Posterior vena cava (tissue), 2 donors: Measurements from ENCODE around the gene DHH. TPM values are rescaled to one million over a fixed set of nuclear protein-coding genes. Genes with fewer than 3 reads are reported as not detected.

ENCODE experiments used
- DNase-seq: peaks from one replicate; pipeline ENCODE4 v3.0.0-alpha.2; 2020; ENCODE audit warnings: low spot score
- intact Hi-C, 2 donors: fragments of 100-400 bp; cut with DNase I; formaldehyde crosslinking; loops; one replicate each; pipeline versions ENCODE4 v1.14.1 to v1.14.2; 2022 to 2023
- total RNA-seq, 2 donors: library from RNA; stranded (reverse); fragmentation: NEBNext Ultra II Directional; extraction: Animal tissue kit (Norgen Biotek cat#: 25700); gene quantifications; one replicate each; pipeline ENCODE4 v1.2.1, GENCODE V29; 2021
- donor health status: DM: yes; HTN: yes; CAD: no.
- donor health status: DM: yes; HTN: yes; CAD: no.

The DHH gene
- total RNA-seq, 2 donors from 2014 or later: 0.93 to 2.7 TPM

GRCh38 chr12:49057888-49058287 is 36.7 kb downstream of the DHH start:
- intact Hi-C loops: no loop called here
- DNase-seq: peak; percentile 23

DNA sequence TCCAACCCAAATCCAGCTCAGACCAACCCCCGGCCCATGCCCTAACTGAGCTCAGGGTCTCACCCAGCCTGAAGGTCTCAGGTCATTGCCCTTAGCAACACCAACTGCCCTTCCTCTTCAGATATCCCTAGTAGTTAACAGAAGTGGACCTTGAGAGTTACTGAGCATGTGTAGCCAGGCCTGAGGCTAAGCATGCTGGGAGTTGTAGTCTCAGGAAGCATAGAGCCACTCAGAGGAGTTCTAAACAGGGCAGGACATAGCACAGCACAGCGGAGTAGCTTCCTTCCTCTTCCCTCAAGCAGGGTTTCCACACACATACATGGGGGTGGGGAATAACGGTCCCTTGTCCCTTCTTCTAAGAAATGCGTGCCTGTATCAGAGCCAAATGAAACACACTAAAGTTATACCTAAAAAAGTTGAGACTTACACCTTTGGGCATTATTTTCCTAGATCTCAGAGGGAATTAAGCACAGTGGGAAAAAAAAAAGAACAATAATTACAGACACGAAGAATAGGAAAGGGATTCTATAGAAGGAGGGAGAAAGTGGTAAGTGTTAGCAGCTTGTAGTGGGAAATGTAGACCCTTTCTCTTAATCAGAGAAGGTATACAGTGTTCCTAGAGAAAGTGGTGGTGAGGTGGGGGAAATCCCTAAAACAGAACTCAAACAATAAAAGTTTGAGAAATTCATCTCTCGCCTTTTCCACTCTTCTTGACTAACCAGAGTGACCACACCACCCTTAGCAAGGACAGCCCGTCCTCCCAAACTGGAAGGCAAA is 38.4 kb downstream of the DHH start:
- peak; percentile 79 for DNase-seq
- intact Hi-C loops: no loop called here

- peak; percentile 29 for DNase-seq
- intact Hi-C loops: no loop called here
Observed at GRCh38 chr12:49055092-49055491, 39.5 kb downstream of the DHH start.

GRCh38 chr12:49054524-49054923 is 40.1 kb downstream of the DHH start:
- intact Hi-C loops: no loop called here
- DNase-seq: peak; percentile 80

DNA sequence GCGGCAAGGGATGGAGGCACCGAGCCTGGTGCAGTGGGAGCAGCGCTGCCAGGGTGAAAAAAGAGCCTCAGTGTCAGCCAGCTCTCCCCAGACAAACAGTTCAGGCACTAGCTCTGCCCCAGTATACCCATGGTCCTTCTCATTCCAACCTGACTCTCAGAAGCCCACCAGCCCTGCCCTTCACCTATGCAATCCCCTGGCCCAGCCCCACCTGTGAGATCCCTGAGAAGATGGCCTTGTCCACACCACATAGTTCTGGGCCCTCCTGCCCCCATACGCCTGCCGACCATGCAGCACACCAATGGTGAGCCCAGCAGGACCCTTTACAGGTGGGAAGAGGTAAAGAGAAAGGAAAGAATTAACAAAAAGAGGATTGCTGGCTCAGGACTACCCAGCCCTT is 40.5 kb downstream of the DHH start:
- intact Hi-C loops: no loop called here

DNA sequence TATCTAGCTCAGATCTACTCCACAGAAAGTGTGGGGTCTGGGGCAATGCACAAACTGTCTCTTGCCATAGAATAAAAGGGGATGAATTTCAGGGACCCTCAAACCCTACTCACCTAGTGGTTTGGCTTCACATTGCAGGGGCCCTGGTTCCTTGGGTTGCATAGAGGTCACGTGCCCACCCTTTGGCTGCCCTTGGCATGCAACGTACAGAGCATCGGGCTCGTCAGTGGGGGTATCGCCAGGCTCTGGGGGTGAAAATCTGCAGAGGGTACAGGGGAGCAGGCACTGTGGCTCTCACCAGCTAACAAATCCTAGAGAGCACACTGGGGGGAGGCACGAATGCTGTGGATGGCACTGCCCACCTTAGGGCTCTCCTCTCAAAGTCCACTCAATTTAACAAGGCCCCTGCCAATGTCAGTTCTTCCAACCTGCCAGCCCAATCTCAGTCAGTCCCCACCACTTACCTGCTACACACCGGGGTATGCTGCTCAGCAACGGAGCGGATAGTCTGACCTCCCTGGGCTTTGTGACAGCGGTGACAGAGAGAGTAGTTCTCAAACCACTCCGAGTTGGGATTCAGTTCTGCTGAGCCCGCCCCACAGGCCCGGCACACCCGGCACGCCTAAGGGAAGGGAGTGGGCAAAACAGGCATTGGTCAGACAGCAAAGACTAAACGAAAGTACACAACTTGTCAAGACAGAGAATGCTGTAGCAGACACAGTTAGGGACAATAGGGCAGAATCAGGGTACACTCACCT is 42.0 kb downstream of the DHH start:
- peak; percentile 46 for DNase-seq
- intact Hi-C loops: no loop called here

More for the DNA sequence above, 40.5 kb downstream of the DHH start:
- no peak for DNase-seq

DNA sequence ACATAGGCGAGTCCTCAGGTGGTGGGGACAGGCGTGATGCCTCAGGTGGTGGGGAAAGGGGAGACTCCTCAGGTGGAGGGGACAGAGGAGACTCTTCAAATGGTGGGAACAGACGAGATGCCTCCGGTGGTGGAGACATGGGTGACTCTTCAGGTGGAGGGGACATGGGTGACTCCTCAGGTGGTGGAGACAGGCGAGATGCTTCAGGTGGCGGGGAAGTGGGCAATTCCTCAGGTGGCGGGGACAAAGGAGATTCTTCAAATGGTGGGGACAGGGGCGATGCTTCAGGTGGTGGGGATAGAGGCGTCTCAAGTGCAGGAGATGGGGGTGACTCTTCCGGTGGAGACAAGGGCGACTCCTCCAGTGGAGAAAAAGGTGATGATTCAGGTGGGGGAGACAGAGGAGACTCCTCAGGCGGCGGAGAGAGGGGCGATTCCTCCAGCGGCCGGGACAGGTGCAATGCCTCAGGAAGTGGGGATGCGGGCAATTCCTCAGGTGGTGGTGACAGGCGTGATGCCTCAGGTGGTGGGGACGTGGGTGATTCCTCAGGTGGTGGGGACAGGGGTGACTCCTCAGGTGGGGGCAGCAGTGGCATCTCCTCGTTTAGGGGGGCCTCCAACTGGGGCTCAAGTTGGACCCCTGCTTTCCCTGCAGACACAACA is 42.7 kb downstream of the DHH start:
- DNase-seq: no peak
- intact Hi-C loops: no loop called here

DNA sequence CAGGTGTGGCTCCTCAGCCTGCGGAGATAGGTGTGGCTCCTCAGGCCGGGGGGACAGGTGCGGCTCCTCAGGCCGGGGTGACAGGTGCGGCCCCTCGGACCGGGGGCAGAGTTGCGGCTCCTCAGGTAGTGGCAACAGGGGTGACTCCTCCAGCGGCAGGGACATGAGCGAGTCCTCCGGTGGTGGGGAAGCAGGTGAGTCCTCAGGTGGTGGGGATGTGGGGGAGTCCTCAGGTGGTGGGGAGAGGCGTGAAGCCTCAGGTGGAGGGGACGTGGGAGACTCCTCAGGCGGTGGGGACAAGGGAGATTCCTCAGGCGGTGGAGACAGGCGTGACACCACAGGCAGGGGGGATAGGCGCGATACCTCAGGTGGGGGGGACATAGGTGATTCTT is 43.2 kb downstream of the DHH start:
- DNase-seq: peak; percentile 68
- intact Hi-C loops: no loop called here

DNA sequence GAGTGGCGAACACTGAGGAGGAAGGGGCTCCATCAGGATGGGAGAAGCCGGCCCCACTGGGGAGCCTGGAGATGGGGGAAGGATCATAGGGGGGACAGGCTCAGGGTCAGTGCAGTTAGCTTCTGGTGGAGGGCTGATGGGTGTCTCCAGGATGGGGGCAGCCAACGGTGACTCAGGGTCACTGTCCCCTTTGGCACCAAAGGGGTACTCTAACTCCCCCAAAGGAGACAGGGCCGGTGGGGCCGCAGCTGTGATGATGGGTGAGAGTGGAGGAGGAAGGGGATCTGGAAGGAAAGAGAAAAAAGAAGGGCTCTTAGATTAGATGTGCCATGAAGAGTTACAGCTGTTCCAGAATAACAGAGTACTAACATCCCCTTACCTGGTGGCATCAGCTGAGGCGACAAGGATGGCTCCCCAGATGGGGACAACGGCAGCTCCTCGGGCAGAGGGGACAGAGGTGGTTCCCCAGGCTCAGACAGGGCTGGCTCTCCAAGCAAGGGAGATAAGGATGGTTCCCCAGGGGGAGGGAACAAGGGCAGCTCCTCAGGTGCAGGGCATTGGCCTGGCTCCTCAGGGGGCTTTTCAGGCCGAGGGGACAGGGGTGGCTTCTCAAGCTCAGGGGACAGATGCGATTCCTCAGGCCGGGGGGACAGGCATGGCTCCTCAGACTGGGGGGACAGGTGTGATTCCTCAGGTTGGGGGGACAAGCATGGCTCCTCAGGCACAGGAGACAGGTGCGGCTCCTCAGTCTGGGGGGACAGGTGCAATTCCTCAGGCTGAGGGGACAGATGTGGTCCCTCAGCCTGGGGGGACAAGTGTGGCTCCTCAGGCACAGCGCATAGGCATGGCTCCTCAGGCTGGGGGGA is 43.9 kb downstream of the DHH start:
- DNase-seq: peak; percentile 64
- intact Hi-C loops: no loop called here

GRCh38 chr12:49049566-49050224 is 44.9 kb downstream of the DHH start:
- DNase-seq: no peak
- intact Hi-C loops: no loop called here

DNA sequence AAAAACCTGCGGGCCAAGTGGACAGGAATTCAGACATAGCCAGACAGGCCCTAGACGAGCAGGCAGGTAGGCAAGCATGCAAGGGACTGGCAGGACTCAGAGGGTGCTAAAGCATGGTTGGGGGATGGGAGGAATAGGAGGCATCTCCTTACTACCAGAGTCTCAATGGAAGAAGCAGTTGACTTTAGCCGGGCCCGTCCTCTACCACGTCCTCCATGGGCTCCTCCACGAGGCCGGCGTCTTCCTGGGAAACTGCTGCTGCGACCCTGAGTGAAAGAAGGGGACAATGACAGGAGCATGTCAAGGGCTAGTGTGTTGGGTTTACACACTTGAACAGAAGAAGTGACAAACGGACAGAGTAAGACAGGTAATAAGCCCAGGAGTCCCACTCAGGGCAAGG is 45.6 kb downstream of the DHH start:
- DNase-seq: no peak
- intact Hi-C loops: no loop called here

- intact Hi-C loops: no loop called here
- no peak for DNase-seq
Observed at GRCh38 chr12:49046129-49046895, 48.3 kb downstream of the DHH start.

DNA sequence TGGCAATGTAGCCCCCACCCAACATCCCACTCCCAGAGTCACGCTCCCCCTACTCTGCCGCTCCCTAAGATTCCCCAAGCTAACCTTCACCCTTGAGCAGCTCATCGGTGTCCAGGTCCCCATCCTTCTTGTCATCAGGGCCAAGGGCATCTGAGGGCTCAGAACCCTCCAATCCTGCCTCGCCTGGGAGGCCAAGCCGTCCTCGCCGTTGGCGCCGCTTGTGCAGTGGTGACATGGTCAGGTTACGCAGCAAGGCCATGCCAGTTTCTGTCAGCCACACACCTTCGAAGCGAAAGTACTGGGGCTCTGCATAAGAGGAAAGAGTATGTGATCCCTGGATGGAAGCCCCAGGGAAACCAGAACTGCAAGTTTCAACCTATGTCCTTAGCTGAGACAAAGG is 49.9 kb downstream of the DHH start:
- intact Hi-C loops: no loop called here
- DNase-seq: no peak

GRCh38 chr12:49043856-49044258 is 50.7 kb downstream of the DHH start:
- peak; percentile 90 for DNase-seq
- intact Hi-C loops: no loop called here

DNA sequence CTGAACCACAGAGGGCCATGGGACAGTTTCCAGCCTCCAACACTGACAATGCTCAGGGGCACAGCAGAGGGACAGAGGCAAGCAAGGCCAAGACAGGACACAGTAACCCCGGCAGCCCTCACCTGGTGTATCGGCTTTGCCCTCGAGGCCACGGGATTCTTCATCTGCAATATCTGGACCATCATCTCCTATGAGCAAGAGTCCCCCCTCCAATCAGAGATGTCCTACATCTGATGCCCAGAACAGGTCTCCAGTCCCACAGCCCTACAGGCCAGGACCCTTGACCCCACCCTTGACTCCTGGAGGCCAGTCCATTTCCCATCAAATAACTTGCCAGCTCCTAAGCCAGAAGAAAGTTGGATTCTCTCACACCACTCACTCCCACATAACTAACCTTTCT is 51.4 kb downstream of the DHH start:
- intact Hi-C loops: no loop called here
- no peak for DNase-seq

GRCh38 chr12:49041881-49042484 is 52.6 kb downstream of the DHH start:
- DNase-seq: no peak

DNA sequence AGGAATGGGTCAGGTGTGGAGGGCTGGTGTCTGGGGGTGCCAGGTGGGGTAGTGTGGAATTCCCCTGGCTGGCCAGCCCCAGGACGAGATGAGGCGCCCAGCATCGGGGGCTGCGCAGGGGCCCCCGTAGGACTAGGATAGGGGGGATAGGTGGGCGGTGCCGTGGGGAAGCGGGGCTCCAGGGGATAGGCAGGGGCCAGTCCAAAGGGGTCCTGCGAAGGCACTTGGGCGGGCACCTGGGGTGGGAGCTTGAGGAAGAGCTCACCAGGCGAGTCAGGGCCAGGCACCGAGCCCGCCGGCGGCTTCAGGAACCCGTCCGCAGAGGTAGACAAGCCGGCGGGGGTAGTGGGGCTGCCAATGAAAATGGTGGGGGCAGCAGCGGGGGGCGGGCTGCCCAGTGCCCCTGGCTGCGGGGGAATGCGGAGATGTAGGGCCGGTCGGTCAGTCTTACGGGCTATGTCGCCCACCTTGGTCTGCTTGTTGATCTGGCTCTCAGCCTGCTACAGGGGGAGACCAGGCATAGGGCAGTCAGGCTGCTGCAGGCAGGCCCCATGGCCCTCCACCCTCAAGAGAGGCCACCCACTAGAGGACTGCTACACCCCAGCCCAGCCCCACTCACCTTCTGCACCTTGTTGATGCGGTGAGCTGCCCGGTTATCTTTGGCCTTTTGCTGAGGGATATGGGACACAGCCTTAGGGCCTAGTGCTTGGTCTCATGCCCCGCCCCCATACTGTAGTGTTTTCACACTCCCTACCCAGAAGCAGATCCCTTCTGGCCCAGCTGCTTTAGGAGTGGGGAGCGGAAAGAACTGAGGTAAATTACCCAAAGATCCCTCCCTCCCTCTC is 53.3 kb downstream of the DHH start:
- no peak for DNase-seq
- intact Hi-C loops: no loop called here

More at GRCh38 chr12:49041881-49042484, 52.6 kb downstream of the DHH start:
- intact Hi-C loops: no loop called here
